Keratinocyte (primary cell): ENCODE results near the gene ERC2.

Experiments
- EZH2 ChIP-seq: IDR thresholded peaks from one replicate; pipeline ENCODE4 v1.6.1; 2012; ENCODE audit warnings: inconsistent platforms, mild to moderate bottlenecking, low read length, moderate library complexity
- TF ChIP-seq, protein P1 (sequence below), 3 experiments: IDR thresholded peaks in 1 of 3; conservative IDR thresholded peaks in 1 of 3; optimal IDR thresholded peaks in 1 of 3; 2 replicates in 2 of 3; 3 replicates in 1 of 3; pipeline versions ENCODE3 to v1.5.1; 2011; ENCODE audit warnings: low read length in 3 of 3, mild to moderate bottlenecking in 3 of 3, moderate library complexity in 2 of 3, control low read depth in 1 of 3, inconsistent platforms in 1 of 3; ENCODE audit not compliant: insufficient read depth in 2 of 3; ENCODE audit errors: extremely low read depth in 1 of 3

GRCh38 chr3:56383092-56383491 lies 85.2 kb downstream of the ERC2 start:
- TF ChIP-seq, protein P1, sequence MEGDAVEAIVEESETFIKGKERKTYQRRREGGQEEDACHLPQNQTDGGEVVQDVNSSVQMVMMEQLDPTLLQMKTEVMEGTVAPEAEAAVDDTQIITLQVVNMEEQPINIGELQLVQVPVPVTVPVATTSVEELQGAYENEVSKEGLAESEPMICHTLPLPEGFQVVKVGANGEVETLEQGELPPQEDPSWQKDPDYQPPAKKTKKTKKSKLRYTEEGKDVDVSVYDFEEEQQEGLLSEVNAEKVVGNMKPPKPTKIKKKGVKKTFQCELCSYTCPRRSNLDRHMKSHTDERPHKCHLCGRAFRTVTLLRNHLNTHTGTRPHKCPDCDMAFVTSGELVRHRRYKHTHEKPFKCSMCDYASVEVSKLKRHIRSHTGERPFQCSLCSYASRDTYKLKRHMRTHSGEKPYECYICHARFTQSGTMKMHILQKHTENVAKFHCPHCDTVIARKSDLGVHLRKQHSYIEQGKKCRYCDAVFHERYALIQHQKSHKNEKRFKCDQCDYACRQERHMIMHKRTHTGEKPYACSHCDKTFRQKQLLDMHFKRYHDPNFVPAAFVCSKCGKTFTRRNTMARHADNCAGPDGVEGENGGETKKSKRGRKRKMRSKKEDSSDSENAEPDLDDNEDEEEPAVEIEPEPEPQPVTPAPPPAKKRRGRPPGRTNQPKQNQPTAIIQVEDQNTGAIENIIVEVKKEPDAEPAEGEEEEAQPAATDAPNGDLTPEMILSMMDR (optimal IDR thresholded peaks at IDR 0.05 in 1 of 3, IDR thresholded peaks at IDR 0.05 in 1 of 3, conservative IDR thresholded peaks at IDR 0.05 in 1 of 3; ENCODE audit: extremely low read depth in 1 of 3, insufficient read depth in 2 of 3, low read length in 3 of 3) = no peak
- no peak for TF ChIP-seq EZH2
